ENCODE data around the gene STUB1. TPM values are rescaled to one million over a fixed set of nuclear protein-coding genes. Genes with fewer than 3 reads are reported as not detected.

Gene STUB1
- total and polyA plus RNA-seq, 4 donors = 32.4 to 74.4 (median 50.2) TPM

DNA sequence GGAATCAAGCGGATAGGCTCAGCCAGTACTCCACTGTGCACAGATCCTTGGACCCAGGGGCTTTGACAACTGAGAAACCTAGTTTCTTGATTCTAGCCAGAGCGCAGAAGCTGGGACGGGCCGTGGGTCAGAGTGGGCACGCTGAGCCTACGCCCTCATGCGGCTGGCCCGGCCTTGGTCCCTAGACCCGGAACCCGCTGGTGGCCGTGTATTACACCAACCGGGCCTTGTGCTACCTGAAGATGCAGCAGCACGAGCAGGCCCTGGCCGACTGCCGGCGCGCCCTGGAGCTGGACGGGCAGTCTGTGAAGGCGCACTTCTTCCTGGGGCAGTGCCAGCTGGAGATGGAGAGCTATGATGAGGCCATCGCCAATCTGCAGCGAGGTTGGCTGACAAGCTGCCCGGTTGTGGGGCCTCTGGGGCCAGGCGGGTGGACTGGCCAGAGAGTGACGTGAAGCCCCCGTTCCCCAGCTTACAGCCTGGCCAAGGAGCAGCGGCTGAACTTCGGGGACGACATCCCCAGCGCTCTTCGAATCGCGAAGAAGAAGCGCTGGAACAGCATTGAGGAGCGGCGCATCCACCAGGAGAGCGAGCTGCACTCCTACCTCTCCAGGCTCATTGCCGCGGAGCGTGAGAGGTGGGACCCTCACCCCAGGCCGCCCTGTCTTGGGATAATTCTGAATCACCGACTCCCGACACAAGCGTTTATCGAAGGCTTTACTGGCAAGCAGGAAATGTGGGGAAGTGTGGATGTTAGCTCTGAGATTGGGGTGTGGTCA lies 946 bp downstream of the STUB1 start:
- TF ChIP-seq RAD21 (IDR thresholded peaks at IDR 0.05) (no peak), JUND (IDR thresholded peaks at IDR 0.05) (no peak), FOXA2 (IDR thresholded peaks at IDR 0.05) (no peak), TAF1 (conservative IDR thresholded peaks at IDR 0.05) (no peak), YY1 (IDR thresholded peaks at IDR 0.05) (no peak), GABPA (IDR thresholded peaks at IDR 0.05 in 1 of 2, conservative IDR thresholded peaks at IDR 0.05 in 1 of 2) (no peak), FOXA1 (IDR thresholded peaks at IDR 0.05) (no peak), RXRA (IDR thresholded peaks at IDR 0.05) (no peak), EGR1 (IDR thresholded peaks at IDR 0.05; ENCODE audit: low read depth in 2 of 2) (no peak), HNF4G (IDR thresholded peaks at IDR 0.05) (no peak), HNF4A (conservative IDR thresholded peaks at IDR 0.05) (no peak)
- TF ChIP-seq, protein P1, sequence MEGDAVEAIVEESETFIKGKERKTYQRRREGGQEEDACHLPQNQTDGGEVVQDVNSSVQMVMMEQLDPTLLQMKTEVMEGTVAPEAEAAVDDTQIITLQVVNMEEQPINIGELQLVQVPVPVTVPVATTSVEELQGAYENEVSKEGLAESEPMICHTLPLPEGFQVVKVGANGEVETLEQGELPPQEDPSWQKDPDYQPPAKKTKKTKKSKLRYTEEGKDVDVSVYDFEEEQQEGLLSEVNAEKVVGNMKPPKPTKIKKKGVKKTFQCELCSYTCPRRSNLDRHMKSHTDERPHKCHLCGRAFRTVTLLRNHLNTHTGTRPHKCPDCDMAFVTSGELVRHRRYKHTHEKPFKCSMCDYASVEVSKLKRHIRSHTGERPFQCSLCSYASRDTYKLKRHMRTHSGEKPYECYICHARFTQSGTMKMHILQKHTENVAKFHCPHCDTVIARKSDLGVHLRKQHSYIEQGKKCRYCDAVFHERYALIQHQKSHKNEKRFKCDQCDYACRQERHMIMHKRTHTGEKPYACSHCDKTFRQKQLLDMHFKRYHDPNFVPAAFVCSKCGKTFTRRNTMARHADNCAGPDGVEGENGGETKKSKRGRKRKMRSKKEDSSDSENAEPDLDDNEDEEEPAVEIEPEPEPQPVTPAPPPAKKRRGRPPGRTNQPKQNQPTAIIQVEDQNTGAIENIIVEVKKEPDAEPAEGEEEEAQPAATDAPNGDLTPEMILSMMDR (IDR thresholded peaks at IDR 0.05; ENCODE audit: low read depth, low read length, missing input control) = no peak
- TF ChIP-seq, protein P2, sequence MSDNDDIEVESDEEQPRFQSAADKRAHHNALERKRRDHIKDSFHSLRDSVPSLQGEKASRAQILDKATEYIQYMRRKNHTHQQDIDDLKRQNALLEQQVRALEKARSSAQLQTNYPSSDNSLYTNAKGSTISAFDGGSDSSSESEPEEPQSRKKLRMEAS (IDR thresholded peaks at IDR 0.05) = no peak
- TF ChIP-seq, protein P3, sequence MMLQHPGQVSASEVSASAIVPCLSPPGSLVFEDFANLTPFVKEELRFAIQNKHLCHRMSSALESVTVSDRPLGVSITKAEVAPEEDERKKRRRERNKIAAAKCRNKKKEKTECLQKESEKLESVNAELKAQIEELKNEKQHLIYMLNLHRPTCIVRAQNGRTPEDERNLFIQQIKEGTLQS (IDR thresholded peaks at IDR 0.05) = no peak
- H3K36me3 ChIP-seq (ENCODE audit: control insufficient read depth in 4 of 4, insufficient read depth in 3 of 4, low read depth in 1 of 4, low read length in 3 of 4) = peaks cover 8 to 14% (median 12%) of the 10 kb centered on the region in 4 donors
- no peaks in the 10 kb centered on the region for H3K27me3 ChIP-seq (ENCODE audit: control insufficient read depth in 4 of 4, insufficient read depth in 4 of 4, low read length in 3 of 4)
- peaks cover 25 to 59% (median 46%) of the 10 kb centered on the region in 4 donors for H3K4me1 ChIP-seq (ENCODE audit: control insufficient read depth in 4 of 4, insufficient read depth in 4 of 4, low read length in 3 of 4)
- H3K9ac ChIP-seq (ENCODE audit: low read depth in 1 of 2, low read length in 2 of 2) = peak overlapping the region; percentile 60 to 78
- H3K4me3 ChIP-seq (ENCODE audit: low read depth in 1 of 3, low read length in 3 of 3) = peak overlapping the region; percentile 77 to 83 (median 81)
- DNase-seq (ENCODE audit: low spot score) = no peak
- peak overlapping the region; percentile 93 to 94 for H3K27ac ChIP-seq (ENCODE audit: low read depth in 1 of 2, low read length in 2 of 2)
- WGBS = 46% methylated on average over 44 of the region's 44 CpGs
- H3K9me3 ChIP-seq (ENCODE audit: control insufficient read depth in 4 of 4, low read length in 3 of 4) = no peaks in the 10 kb centered on the region

DNA sequence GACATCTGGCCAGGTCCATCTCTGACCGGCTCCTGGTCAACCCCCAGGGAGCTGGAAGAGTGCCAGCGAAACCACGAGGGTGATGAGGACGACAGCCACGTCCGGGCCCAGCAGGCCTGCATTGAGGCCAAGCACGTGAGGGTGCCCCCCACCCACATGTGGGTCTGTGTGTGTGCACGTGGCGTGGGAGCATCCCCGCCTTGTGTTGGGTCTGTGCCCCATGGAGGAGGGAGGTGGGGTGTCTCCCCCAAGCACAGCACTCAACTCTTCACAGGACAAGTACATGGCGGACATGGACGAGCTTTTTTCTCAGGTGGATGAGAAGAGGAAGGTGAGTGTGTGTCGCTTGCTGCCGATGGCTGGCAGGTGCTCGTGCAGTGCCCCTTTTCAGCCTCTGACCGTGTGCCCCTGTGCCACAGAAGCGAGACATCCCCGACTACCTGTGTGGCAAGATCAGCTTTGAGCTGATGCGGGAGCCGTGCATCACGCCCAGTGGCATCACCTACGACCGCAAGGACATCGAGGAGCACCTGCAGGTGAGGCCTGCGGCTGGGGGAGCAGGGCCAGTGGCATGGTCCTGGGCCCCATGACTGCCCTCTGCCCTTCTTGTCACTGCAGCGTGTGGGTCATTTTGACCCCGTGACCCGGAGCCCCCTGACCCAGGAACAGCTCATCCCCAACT lies 1.7 kb downstream of the STUB1 start:
- peaks cover 25 to 57% (median 46%) of the 10 kb centered on the region in 4 donors for H3K4me1 ChIP-seq (ENCODE audit: control insufficient read depth in 4 of 4, insufficient read depth in 4 of 4, low read length in 3 of 4)
- H3K9ac ChIP-seq (ENCODE audit: low read depth in 1 of 2, low read length in 2 of 2) = no peak overlapping the region
- H3K27ac ChIP-seq (ENCODE audit: low read depth in 1 of 2, low read length in 2 of 2) = no peak overlapping the region
- no peaks in the 10 kb centered on the region for H3K27me3 ChIP-seq (ENCODE audit: control insufficient read depth in 4 of 4, insufficient read depth in 4 of 4, low read length in 3 of 4)
- H3K36me3 ChIP-seq (ENCODE audit: control insufficient read depth in 4 of 4, insufficient read depth in 3 of 4, low read depth in 1 of 4, low read length in 3 of 4) = peaks cover 8 to 18% (median 12%) of the 10 kb centered on the region in 4 donors
- no peak for DNase-seq (ENCODE audit: low spot score)
- no peaks in the 10 kb centered on the region for H3K9me3 ChIP-seq (ENCODE audit: control insufficient read depth in 4 of 4, low read length in 3 of 4)
- H3K4me3 ChIP-seq (ENCODE audit: low read depth in 1 of 3, low read length in 3 of 3) = peak overlapping the region in 1 of 3 donors; percentile 83
- WGBS = 79% methylated on average over 28 of the region's 28 CpGs
- TF ChIP-seq HNF4G (IDR thresholded peaks at IDR 0.05) (no peak), EGR1 (IDR thresholded peaks at IDR 0.05; ENCODE audit: low read depth in 2 of 2) (no peak)
- TF ChIP-seq, protein P4, sequence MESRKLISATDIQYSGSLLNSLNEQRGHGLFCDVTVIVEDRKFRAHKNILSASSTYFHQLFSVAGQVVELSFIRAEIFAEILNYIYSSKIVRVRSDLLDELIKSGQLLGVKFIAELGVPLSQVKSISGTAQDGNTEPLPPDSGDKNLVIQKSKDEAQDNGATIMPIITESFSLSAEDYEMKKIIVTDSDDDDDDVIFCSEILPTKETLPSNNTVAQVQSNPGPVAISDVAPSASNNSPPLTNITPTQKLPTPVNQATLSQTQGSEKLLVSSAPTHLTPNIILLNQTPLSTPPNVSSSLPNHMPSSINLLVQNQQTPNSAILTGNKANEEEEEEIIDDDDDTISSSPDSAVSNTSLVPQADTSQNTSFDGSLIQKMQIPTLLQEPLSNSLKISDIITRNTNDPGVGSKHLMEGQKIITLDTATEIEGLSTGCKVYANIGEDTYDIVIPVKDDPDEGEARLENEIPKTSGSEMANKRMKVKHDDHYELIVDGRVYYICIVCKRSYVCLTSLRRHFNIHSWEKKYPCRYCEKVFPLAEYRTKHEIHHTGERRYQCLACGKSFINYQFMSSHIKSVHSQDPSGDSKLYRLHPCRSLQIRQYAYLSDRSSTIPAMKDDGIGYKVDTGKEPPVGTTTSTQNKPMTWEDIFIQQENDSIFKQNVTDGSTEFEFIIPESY (IDR thresholded peaks at IDR 0.05) = no peak

Data from liver (tissue), 9 donors.